K562 (cell line): Measurements from ENCODE around the gene RRAS. TPM values are rescaled to one million over a fixed set of nuclear protein-coding genes. Genes with fewer than 3 reads are reported as not detected.

Experiments
- ELF1 ChIP-seq: fragments of 200-800 bp; sonication (Bioruptor generic); IDR thresholded peaks from 2 replicates; pipeline ENCODE4 v1.6.1; 2016; ENCODE audit warnings: missing genetic modification characterization, missing compliant biosample characterization
- ESRRB ChIP-seq: fragments of 250-450 bp; sonication (Bioruptor Pico); IDR thresholded peaks from 2 replicates; pipeline ENCODE4 v1.5.0; 2020; ENCODE audit warnings: mild to moderate bottlenecking, moderate library complexity, borderline replicate concordance
- GABPB2 ChIP-seq: fragments of 250-450 bp; sonication (Bioruptor Pico); conservative IDR thresholded peaks from 2 replicates; pipeline ENCODE4 v1.5.1; 2021; ENCODE audit warnings: mild to moderate bottlenecking
- GMEB1 ChIP-seq: fragments of 250-450 bp; sonication (Bioruptor Pico); IDR thresholded peaks from 2 replicates; pipeline ENCODE4 v1.4.0; 2020; ENCODE audit warnings: mild to moderate bottlenecking
- HMBOX1 ChIP-seq: sonication (generic); IDR thresholded peaks from 2 replicates; pipeline ENCODE4 v1.6.1; 2016
- NCOR1 ChIP-seq: fragments of 450-650 bp; IDR thresholded peaks from 2 replicates; pipeline ENCODE4 v1.6.1; 2016; ENCODE audit warnings: mild to moderate bottlenecking, moderate library complexity
- RBM14 ChIP-seq: fragments of 200-400 bp; formaldehyde crosslinking; IDR thresholded peaks from 2 replicates; pipeline ENCODE4 v1.6.1; 2018; ENCODE audit warnings: low read depth, mild to moderate bottlenecking, low read length, moderate library complexity, borderline replicate concordance; ENCODE audit not compliant: insufficient read depth
- STAT5A ChIP-seq: IDR thresholded peaks from 2 replicates; pipeline ENCODE4 v1.6.1; 2012; ENCODE audit warnings: low read length, inconsistent platforms, borderline replicate concordance
- ZBTB2 ChIP-seq: fragments of 450-650 bp; IDR thresholded peaks from 2 replicates; pipeline ENCODE4 v1.6.1; 2016; ENCODE audit warnings: antibody characterized with exemption
- ZKSCAN8 ChIP-seq: fragments of 200-800 bp; sonication (Bioruptor generic); IDR thresholded peaks from 2 replicates; pipeline ENCODE4 v1.6.1; 2016; ENCODE audit warnings: missing genetic modification characterization, missing compliant biosample characterization
- ZNF184 ChIP-seq: sonication (generic); formaldehyde crosslinking; IDR thresholded peaks from 2 replicates; pipeline ENCODE4 v1.5.0; 2020; ENCODE audit warnings: missing genetic modification reagents
- ZNF589 ChIP-seq: fragments of 200-800 bp; sonication (Bioruptor generic); IDR thresholded peaks from 2 replicates; pipeline ENCODE4 v1.6.1; 2016; ENCODE audit warnings: low read depth, missing genetic modification characterization, missing compliant biosample characterization
- ZNF830 ChIP-seq: fragments of 250-450 bp; sonication (Bioruptor Pico); IDR thresholded peaks from 2 replicates; pipeline ENCODE4 v1.5.0; 2021; ENCODE audit warnings: mild to moderate bottlenecking
- polyA plus RNA-seq, 8 experiments: library from polyadenylated mRNA; depleted of rRNA in 4 of 8; stranded (reverse) in 5 of 8; unstranded in 3 of 8; fragments of >200 nt; fragmentation: Nextera tagmentation in 2 of 8; fragmentation: Illumina TruSeq in 1 of 8; extraction: Ambion mirVana in 2 of 8; extraction: Trizol in 1 of 8; gene quantifications; 2 replicates each; pipeline versions ENCODE4 v1.2.1 to v1.2.3, GENCODE V29; 2011 to 2014; ENCODE audit warnings: inconsistent platforms in 1 of 8, missing spikeins in 1 of 8
- total RNA-seq, 7 experiments: library from RNA; depleted of rRNA in 6 of 7; stranded (reverse); fragments of >200 nt in 6 of 7; fragmentation: Illumina TruSeq in 2 of 7; extraction: Trizol in 2 of 7; gene quantifications; 2 replicates each; pipeline versions ENCODE4 v1.2.1 to v1.2.3, GENCODE V29; 2011 to 2021; ENCODE audit warnings: low replicate concordance in 1 of 7
- TF ChIP-seq, protein P1 (sequence below): sonication (generic); formaldehyde crosslinking; IDR thresholded peaks from 2 replicates; pipeline ENCODE4 v1.8.0; 2022; ENCODE audit warnings: mild to moderate bottlenecking, missing genetic modification reagents
- TF ChIP-seq, protein P2 (sequence below), 2 experiments: fragments of 250-450 bp in 1 of 2; fragments of 450-650 bp in 1 of 2; sonication (Bioruptor Pico) in 1 of 2; IDR thresholded peaks; 2 replicates each; pipeline versions ENCODE4 v1.6.1 to v1.8.0; 2016 to 2021; ENCODE audit warnings: mild to moderate bottlenecking in 2 of 2, moderate library complexity in 2 of 2, missing compliant biosample characterization in 1 of 2, missing genetic modification characterization in 1 of 2
- TF ChIP-seq, protein P3 (sequence below): sonication (generic); formaldehyde crosslinking; IDR thresholded peaks from 2 replicates; pipeline ENCODE4 v1.8.1; 2023; ENCODE audit warnings: mild to moderate bottlenecking, missing genetic modification reagents

Gene RRAS
- total and polyA plus RNA-seq, 9 of the 15 experiments (the other 6 are each of a cell fraction or from before 2014, with no cell fraction given) = 0.70 to 17.3 (median 8.2) TPM

DNA sequence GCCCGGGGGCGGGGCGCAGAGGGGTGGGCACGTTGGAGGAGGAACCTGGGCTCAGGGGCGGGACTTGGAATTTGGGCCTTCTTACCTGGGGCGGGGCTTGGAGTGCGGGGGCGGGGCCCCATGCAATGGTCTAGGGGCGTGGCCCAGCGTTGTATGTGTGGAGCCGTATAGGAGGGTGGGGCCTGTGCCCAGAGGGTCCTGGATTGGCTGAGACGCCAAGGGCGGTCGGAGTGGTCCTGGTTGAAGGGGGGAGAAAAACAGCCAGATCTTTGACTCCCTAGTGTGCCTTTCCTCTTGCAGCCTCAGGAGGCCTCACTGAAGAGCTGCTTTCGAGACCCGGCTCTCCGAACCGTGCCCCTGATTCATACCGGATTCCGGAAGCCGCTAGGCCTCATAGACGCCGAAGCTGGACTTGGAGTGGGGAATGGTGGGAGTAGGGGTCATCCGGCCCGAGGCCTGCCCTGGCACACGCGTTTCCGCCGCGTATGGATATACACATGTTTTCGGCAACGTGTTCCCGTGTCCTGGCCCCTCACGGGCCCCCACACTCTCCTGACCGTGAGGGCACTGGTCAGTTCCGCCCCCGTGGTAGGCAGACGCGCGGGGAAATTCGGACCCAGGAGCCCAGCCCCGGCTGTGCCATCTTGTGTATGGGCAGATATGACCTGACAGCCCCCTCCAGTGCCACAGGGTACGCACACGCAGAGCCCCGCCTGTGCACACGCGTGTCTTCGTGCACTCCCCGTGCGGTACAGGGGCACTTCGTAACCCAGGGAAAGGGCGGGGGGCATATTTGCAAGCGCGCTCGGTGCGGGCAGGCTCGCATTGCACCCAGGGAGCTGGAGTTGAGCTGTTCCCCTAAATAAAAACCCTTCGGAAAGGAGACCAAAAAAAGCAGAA, 49.6 kb downstream of the RRAS start (continued):
- TF ChIP-seq STAT5A = 0 out of 2 replicates have a peak, but pooled peaks have one; percentile 10
- TF ChIP-seq, protein P1, sequence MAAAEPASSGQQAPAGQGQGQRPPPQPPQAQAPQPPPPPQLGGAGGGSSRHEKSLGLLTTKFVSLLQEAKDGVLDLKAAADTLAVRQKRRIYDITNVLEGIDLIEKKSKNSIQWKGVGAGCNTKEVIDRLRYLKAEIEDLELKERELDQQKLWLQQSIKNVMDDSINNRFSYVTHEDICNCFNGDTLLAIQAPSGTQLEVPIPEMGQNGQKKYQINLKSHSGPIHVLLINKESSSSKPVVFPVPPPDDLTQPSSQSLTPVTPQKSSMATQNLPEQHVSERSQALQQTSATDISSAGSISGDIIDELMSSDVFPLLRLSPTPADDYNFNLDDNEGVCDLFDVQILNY (CRISPR knock-in tag) = 0 out of 2 replicates have a peak, but pooled peaks have one; percentile 23
- TF ChIP-seq, protein P2, sequence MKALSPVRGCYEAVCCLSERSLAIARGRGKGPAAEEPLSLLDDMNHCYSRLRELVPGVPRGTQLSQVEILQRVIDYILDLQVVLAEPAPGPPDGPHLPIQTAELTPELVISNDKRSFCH (CRISPR knock-in tag; IDR thresholded peaks at IDR 0.05) = no peak
- TF ChIP-seq, protein P2 (tag; IDR thresholded peaks at IDR 0.05) = peak; percentile 79; the same call in 1 of the 2 replicates
- no peak for TF ChIP-seq RBM14
- TF ChIP-seq GMEB1 (CRISPR knock-in tag) = no peak
- no peak for TF ChIP-seq ZNF184 (CRISPR knock-in tag)
- TF ChIP-seq, protein P3, sequence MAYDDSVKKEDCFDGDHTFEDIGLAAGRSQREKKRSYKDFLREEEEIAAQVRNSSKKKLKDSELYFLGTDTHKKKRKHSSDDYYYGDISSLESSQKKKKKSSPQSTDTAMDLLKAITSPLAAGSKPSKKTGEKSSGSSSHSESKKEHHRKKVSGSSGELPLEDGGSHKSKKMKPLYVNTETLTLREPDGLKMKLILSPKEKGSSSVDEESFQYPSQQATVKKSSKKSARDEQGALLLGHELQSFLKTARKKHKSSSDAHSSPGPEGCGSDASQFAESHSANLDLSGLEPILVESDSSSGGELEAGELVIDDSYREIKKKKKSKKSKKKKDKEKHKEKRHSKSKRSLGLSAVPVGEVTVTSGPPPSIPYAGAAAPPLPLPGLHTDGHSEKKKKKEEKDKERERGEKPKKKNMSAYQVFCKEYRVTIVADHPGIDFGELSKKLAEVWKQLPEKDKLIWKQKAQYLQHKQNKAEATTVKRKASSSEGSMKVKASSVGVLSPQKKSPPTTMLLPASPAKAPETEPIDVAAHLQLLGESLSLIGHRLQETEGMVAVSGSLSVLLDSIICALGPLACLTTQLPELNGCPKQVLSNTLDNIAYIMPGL = peak; percentile 62; the same call in 1 of the 2 replicates
- peak; percentile 15; the same call in 1 of the 2 replicates for TF ChIP-seq ELF1 (tag)
- no peak for TF ChIP-seq ZBTB2
- TF ChIP-seq ZNF589 (CRISPR knock-in tag) = no peak
- TF ChIP-seq ZKSCAN8 = no peak
- no peak for TF ChIP-seq HMBOX1
- TF ChIP-seq GABPB2 (CRISPR knock-in tag) = no peak
- TF ChIP-seq NCOR1 = no peak
- no peak for TF ChIP-seq ESRRB (CRISPR knock-in tag)
- 0 out of 2 replicates have a peak, but pooled peaks have one; percentile 18 for TF ChIP-seq ZNF830
